Measurements from ENCODE around the gene NXPE4. TPM values are rescaled to one million over a fixed set of nuclear protein-coding genes. Genes with fewer than 3 reads are reported as not detected.
"Not testable (repeated sequence)": the region's sequence is repeated elsewhere in the genome, so short reads cannot be mapped to it uniquely, and the experiment has no call there.

NXPE4 gene
- not detected in 2 replicates for total RNA-seq (2014; rRNA removed; shearing (Covaris generic))
- not detected in 2 replicates for polyA plus RNA-seq (2014; cell fraction: nucleus; rRNA removed)

GRCh38 chr11:114595571-114595970 is at the start of gene NXPE4:
NXPE4 (minus strand) TSS chr11:114595786; CDS start chr11:114594759, 1,027 bp downstream.
- no peak for DNase-seq (ENCODE audit: extremely low read depth, low read depth)

- not testable (repeated sequence) for DNase-seq (ENCODE audit: extremely low read depth, low read depth)
Observed at GRCh38 chr11:114639440-114639839, 43.9 kb upstream of the NXPE4 start.

- DNase-seq (ENCODE audit: extremely low read depth, low read depth), result not testable (repeated sequence)
Observed at GRCh38 chr11:114631445-114631965, 35.9 kb upstream of the NXPE4 start.

GRCh38 chr11:114625294-114625693 is 29.7 kb upstream of the NXPE4 start:
- DNase-seq (ENCODE audit: extremely low read depth, low read depth), result no peak

GRCh38 chr11:114624455-114625207 is 29.0 kb upstream of the NXPE4 start:
- no peak for DNase-seq (ENCODE audit: extremely low read depth, low read depth)

- no peak for DNase-seq (ENCODE audit: extremely low read depth, low read depth)
Observed at GRCh38 chr11:114623720-114624119, 28.1 kb upstream of the NXPE4 start.

- DNase-seq (ENCODE audit: extremely low read depth, low read depth), result no peak
Observed at GRCh38 chr11:114622858-114623257, 27.3 kb upstream of the NXPE4 start.

- DNase-seq (ENCODE audit: extremely low read depth, low read depth), result no peak
Observed at GRCh38 chr11:114621950-114622809, 26.6 kb upstream of the NXPE4 start.

GRCh38 chr11:114621072-114621471 is 25.5 kb upstream of the NXPE4 start:
- no peak for DNase-seq (ENCODE audit: extremely low read depth, low read depth)

- no peak for DNase-seq (ENCODE audit: extremely low read depth, low read depth)
Observed at GRCh38 chr11:114619659-114620173, 24.1 kb upstream of the NXPE4 start.

- DNase-seq (ENCODE audit: extremely low read depth, low read depth), result no peak
Observed at GRCh38 chr11:114618139-114618538, 22.6 kb upstream of the NXPE4 start.

GRCh38 chr11:114617157-114618124 is 21.9 kb upstream of the NXPE4 start:
- no peak for DNase-seq (ENCODE audit: extremely low read depth, low read depth)

- DNase-seq (ENCODE audit: extremely low read depth, low read depth), result no peak
Observed at GRCh38 chr11:114616516-114616915, 20.9 kb upstream of the NXPE4 start.

GRCh38 chr11:114615448-114616361 is 20.1 kb upstream of the NXPE4 start:
- no peak for DNase-seq (ENCODE audit: extremely low read depth, low read depth)

- no peak for DNase-seq (ENCODE audit: extremely low read depth, low read depth)
Observed at GRCh38 chr11:114614127-114614720, 18.6 kb upstream of the NXPE4 start.

- DNase-seq (ENCODE audit: extremely low read depth, low read depth), result not testable (repeated sequence)
Observed at GRCh38 chr11:114613094-114613493, 17.5 kb upstream of the NXPE4 start.

GRCh38 chr11:114612686-114613085 is 17.1 kb upstream of the NXPE4 start:
- no peak for DNase-seq (ENCODE audit: extremely low read depth, low read depth)

GRCh38 chr11:114612199-114612598 is 16.6 kb upstream of the NXPE4 start:
- not testable (repeated sequence) for DNase-seq (ENCODE audit: extremely low read depth, low read depth)

All from NCI-H460 (cell line).